Prostate gland (tissue), 2 donors: ENCODE data around the gene SPDYE2.
"Not testable (repeated sequence)": the region's sequence is repeated elsewhere in the genome, so short reads cannot be mapped to it uniquely, and the experiment has no call there.

Source experiments
- CTCF ChIP-seq, 4 experiments: fragments of 200-600 bp in 2 of 4; fragments of 450-650 bp in 2 of 4; sonication (generic) in 2 of 4; IDR thresholded peaks; 1 replicate in 3 of 4; 2 replicates in 1 of 4; pipeline ENCODE4 v1.5.1; 2016 to 2019; ENCODE audit warnings: antibody characterized with exemption in 4 of 4, mild to moderate bottlenecking in 2 of 4, moderate library complexity in 2 of 4
- POLR2A ChIP-seq: fragments of 450-650 bp; IDR thresholded peaks from one replicate; pipeline ENCODE4 v1.6.1; 2016; ENCODE audit warnings: antibody characterized with exemption, mild to moderate bottlenecking
- POLR2AphosphoS5 ChIP-seq: sonication (generic); formaldehyde crosslinking; IDR thresholded peaks from one replicate; pipeline ENCODE4 v1.6.1; 2017; ENCODE audit warnings: antibody characterized with exemption

GRCh38 chr7:102576363-102576762 is 25.3 kb downstream of the SPDYE2 start:
- not testable (repeated sequence) for TF ChIP-seq CTCF (IDR thresholded peaks at IDR 0.05); POLR2AphosphoS5; POLR2A
